GM12878 (cell line): ENCODE measurements around the gene ATIC. TPM values are rescaled to one million over a fixed set of nuclear protein-coding genes. Genes with fewer than 3 reads are reported as not detected.

Source experiments
- ATAC-seq: fragments of 200-7000 bp; cut with Tn5 transposase; 3 replicates; pipeline ENCODE4 v1.9.1; 2020; ENCODE audit warnings: mild to moderate bottlenecking, moderate library complexity
- BruUV-seq: library from RNA; stranded (reverse); fragments of 400-500 nt; replicated peaks from 2 replicates; lab custom pipeline; 2021; lab: Mats Ljungman, UMichigan
- CTCF ChIA-PET: fragments of 300-600 bp; sonication (Branson Sonifier 250); formaldehyde crosslinking; extraction: SDS; loops from one replicate; lab custom pipeline; 2021; ENCODE audit warnings: inconsistent platforms; lab: Yijun Ruan, JAX
- POLR2A ChIA-PET: fragments of 350-600 bp; formaldehyde crosslinking; extraction: SDS; loops from one replicate; lab custom pipeline; 2021; ENCODE audit warnings: inconsistent platforms; lab: Charles Lee
- RAD21 ChIA-PET: fragments of 300-600 bp; sonication (Branson Sonifier 250); formaldehyde crosslinking; loops from one replicate; lab custom pipeline; 2023; ENCODE audit warnings: antibody characterized with exemption; ENCODE audit not compliant: unreplicated experiment; lab: Charles Lee
- SMC1A ChIA-PET: fragments of 300-600 bp; sonication (Branson Sonifier 250); formaldehyde crosslinking; loops from one replicate; lab custom pipeline; 2023; ENCODE audit not compliant: unreplicated experiment, uncharacterized antibody; lab: Charles Lee
- DNase-seq: peaks from one replicate; pipeline ENCODE4 v3.0.0-alpha.2; 2011; ENCODE audit warnings: low read depth, low spot score
- FAIRE-seq: peaks from 3 replicates; lab custom pipeline; 2011; peaks lifted over from hg19 to GRCh38; lab: Jason Lieb, UNC
- H2AFZ ChIP-seq: 2 replicates; pipeline ENCODE4 v1.6.0; 2011; ENCODE audit warnings: low read depth, low read length, control low read depth; ENCODE audit not compliant: control insufficient read depth
- H3K27ac ChIP-seq: 2 replicates; pipeline ENCODE4 v1.5.1; 2011; ENCODE audit warnings: control low read depth; ENCODE audit not compliant: control insufficient read depth, insufficient read depth
- H3K27me3 ChIP-seq, 2 experiments: replicated peaks in 1 of 2; 2 replicates each; pipeline versions ENCODE4 v1.6.0 to v1.6.1; 2011; ENCODE audit warnings: low read length in 1 of 2; ENCODE audit not compliant: control insufficient read depth in 2 of 2, insufficient read depth in 2 of 2
- H3K36me3 ChIP-seq, 2 experiments: 2 replicates each; pipeline ENCODE4 v1.5.1; 2011; ENCODE audit warnings: low read length in 1 of 2; ENCODE audit not compliant: control insufficient read depth in 2 of 2, insufficient read depth in 2 of 2
- H3K4me1 ChIP-seq: 2 replicates; pipeline ENCODE4 v1.6.1; 2011; ENCODE audit warnings: mild to moderate bottlenecking, low read length, moderate library complexity, mixed read lengths; ENCODE audit not compliant: control insufficient read depth, insufficient read depth
- H3K4me2 ChIP-seq: 2 replicates; pipeline ENCODE4 v1.6.0; 2011; ENCODE audit warnings: control low read depth; ENCODE audit not compliant: control insufficient read depth, insufficient read depth
- H3K4me3 ChIP-seq: fragments of 200-600 bp; sonication (generic); 2 replicates; pipeline ENCODE4 v1.5.1; 2016
- H3K79me2 ChIP-seq: 2 replicates; pipeline ENCODE4 v1.6.0; 2011; ENCODE audit warnings: low read length; ENCODE audit not compliant: control insufficient read depth, insufficient read depth
- H3K9ac ChIP-seq: 2 replicates; pipeline ENCODE4 v1.8.0; 2011; ENCODE audit warnings: low read length, control low read depth, mixed read lengths; ENCODE audit not compliant: control insufficient read depth, insufficient read depth
- H3K9me3 ChIP-seq: replicated peaks from 3 replicates; pipeline ENCODE4 v1.5.1; 2011; ENCODE audit warnings: mild to moderate bottlenecking, low read length; ENCODE audit not compliant: control insufficient read depth, insufficient read depth
- H4K20me1 ChIP-seq: 2 replicates; pipeline ENCODE4 v1.6.0; 2011; ENCODE audit not compliant: control insufficient read depth, insufficient read depth
- MEF2B ChIP-seq: fragments of 450-650 bp; IDR thresholded peaks from 2 replicates; pipeline ENCODE4 v1.6.1; 2018; ENCODE audit warnings: mild to moderate bottlenecking, moderate library complexity; ENCODE audit not compliant: partially characterized antibody, poor library complexity, severe bottlenecking
- NR2C1 ChIP-seq: fragments of 450-650 bp; IDR thresholded peaks from 2 replicates; pipeline ENCODE4 v1.6.1; 2017; ENCODE audit warnings: antibody characterized with exemption, mild to moderate bottlenecking, moderate library complexity
- NR2C2 ChIP-seq: IDR thresholded peaks from 2 replicates; pipeline ENCODE4 v1.6.1; 2011; ENCODE audit warnings: borderline replicate concordance, low read depth; ENCODE audit not compliant: control insufficient read depth, insufficient read length
- TARDBP ChIP-seq: IDR thresholded peaks from 2 replicates; pipeline ENCODE4 v1.6.1; 2016; ENCODE audit warnings: borderline replicate concordance
- WGBS: methylation state at CpG from one replicate; pipeline ENCODE4 v1.1.6; 2016; ENCODE audit warnings: low lambda C conversion rate; ENCODE audit not compliant: insufficient replicate concordance, insufficient coverage; ENCODE audit errors: missing lambda C conversion rate; 5-methylcytosine and 5-hydroxymethylcytosine counted together
- in situ Hi-C: fragments of 300-500 bp; cut with MboI; formaldehyde crosslinking; loops from 9 replicates; pipeline ENCODE4 v1.14.3; 2018; ENCODE audit warnings: mixed read lengths
- intact Hi-C: fragments of 100-400 bp; cut with micrococcal nuclease; formaldehyde crosslinking; loops from one replicate; pipeline ENCODE4 v1.14.2; 2022; ENCODE audit not compliant: unreplicated experiment
- polyA plus RNA-seq, 11 experiments: library from polyadenylated mRNA; depleted of rRNA in 4 of 11; unstranded in 6 of 11; stranded (reverse) in 5 of 11; fragments of >200 nt; fragmentation: Nextera tagmentation in 4 of 11; fragmentation: Illumina TruSeq in 1 of 11; extraction: Ambion mirVana in 4 of 11; extraction: Trizol in 1 of 11; gene quantifications; 1 replicate in 1 of 11; 2 replicates in 10 of 11; pipeline versions ENCODE4 v1.2.1 to v1.2.3, GENCODE V29; 2011 to 2016; ENCODE audit warnings: inconsistent platforms in 2 of 11, missing spikeins in 2 of 11, low read depth in 1 of 11
- total RNA-seq, 4 experiments: library from RNA; depleted of rRNA in 3 of 4; stranded (reverse); fragments of >200 nt in 3 of 4; fragmentation: Illumina TruSeq in 1 of 4; extraction: Trizol in 1 of 4; gene quantifications; 2 replicates each; pipeline versions ENCODE4 v1.2.1 to v1.2.3, GENCODE V29; 2013 to 2021
- TF ChIP-seq, protein P1 (sequence below): fragments of 450-650 bp; IDR thresholded peaks from 2 replicates; pipeline ENCODE4 v1.6.1; 2017; ENCODE audit warnings: low read depth, mild to moderate bottlenecking, moderate library complexity
- TF ChIP-seq, protein P2 (sequence below): IDR thresholded peaks from 2 replicates; pipeline ENCODE4 v1.6.1; 2012; ENCODE audit warnings: low read depth, low read length, improper control_type of control experiment
- TF ChIP-seq, protein P3 (sequence below): fragments of 450-650 bp; conservative IDR thresholded peaks from 2 replicates; pipeline ENCODE4 v1.6.1; 2017; ENCODE audit warnings: mild to moderate bottlenecking, moderate library complexity
- TF ChIP-seq, protein P4 (sequence below): IDR thresholded peaks from 2 replicates; pipeline ENCODE4 v1.6.1; 2012; ENCODE audit warnings: low read depth, low read length, improper control_type of control experiment
- TF ChIP-seq, protein P5 (sequence below): IDR thresholded peaks from 2 replicates; pipeline ENCODE4 v1.6.1; 2012; ENCODE audit warnings: improper control_type of control experiment, low read depth, low read length; ENCODE audit not compliant: insufficient replicate concordance

The ATIC gene
- total and polyA plus RNA-seq, 10 of the 15 experiments (the other 5 are each of a cell fraction or from before 2014, with no cell fraction given), result 45.1 to 518 (median 306) TPM

DNA sequence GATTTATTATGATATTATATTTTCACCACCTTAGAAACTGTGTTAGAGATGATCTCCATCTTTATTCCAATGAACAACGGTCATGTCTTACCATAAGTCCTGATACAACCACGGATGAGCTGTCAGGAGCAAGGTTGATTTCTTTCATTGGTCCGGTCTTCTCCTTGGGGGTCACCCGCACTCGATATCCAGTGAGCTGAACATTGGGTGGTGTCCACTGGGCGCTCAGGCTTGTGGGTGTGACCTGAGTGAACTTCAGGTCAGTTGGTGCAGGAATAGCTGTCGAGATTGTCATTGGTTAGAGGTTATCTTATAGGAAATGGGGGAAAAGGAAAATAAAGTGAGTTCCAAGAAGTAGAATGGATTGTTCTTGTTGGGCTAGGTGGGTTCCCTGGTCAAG lies 67.2 kb downstream of the ATIC start:
- ChIA-PET RAD21 (no interaction called here), POLR2A (interaction anchor here (0.9 kb wide), 1 partner anchor 28 kb away, joined by 3 read pairs; no protein-coding TSS in a partner anchor), CTCF (interaction anchor here (0.5 to 0.9 kb wide), 3 partner anchors 23 to 118 kb away, joined by 3 read pairs; no protein-coding TSS in a partner anchor), SMC1A (interaction anchor here (1.1 kb wide), 1 partner anchor 12 kb away, joined by 3 read pairs; no protein-coding TSS in a partner anchor)
- intact Hi-C loops, result no loop called here
- Histone ChIP-seq H3K27me3 (no peaks in the 10 kb centered on the region), H3K36me3 (no peaks in the 10 kb centered on the region; a peak in 1 of 4 replicates), H3K9me3 (no peaks in the 10 kb centered on the region; the same call in 1 of the 3 replicates), H3K27ac (no peak overlapping the region), H3K9ac (no peak overlapping the region), H4K20me1 (no peaks in the 10 kb centered on the region), H3K79me2 (no peaks in the 10 kb centered on the region), H2AFZ (no peak overlapping the region), H3K4me1 (no peaks in the 10 kb centered on the region), H3K4me3 (no peak overlapping the region), H3K4me2 (no peak overlapping the region)
- no peak for DNase-seq
- WGBS, result 96% methylated on average over 7 of the region's 7 CpGs
- ATAC-seq, result no peak
- no TSS peak for BruUV-seq
- TF ChIP-seq, protein P1, sequence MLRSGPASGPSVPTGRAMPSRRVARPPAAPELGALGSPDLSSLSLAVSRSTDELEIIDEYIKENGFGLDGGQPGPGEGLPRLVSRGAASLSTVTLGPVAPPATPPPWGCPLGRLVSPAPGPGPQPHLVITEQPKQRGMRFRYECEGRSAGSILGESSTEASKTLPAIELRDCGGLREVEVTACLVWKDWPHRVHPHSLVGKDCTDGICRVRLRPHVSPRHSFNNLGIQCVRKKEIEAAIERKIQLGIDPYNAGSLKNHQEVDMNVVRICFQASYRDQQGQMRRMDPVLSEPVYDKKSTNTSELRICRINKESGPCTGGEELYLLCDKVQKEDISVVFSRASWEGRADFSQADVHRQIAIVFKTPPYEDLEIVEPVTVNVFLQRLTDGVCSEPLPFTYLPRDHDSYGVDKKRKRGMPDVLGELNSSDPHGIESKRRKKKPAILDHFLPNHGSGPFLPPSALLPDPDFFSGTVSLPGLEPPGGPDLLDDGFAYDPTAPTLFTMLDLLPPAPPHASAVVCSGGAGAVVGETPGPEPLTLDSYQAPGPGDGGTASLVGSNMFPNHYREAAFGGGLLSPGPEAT, result no peak
- TF ChIP-seq, protein P2, sequence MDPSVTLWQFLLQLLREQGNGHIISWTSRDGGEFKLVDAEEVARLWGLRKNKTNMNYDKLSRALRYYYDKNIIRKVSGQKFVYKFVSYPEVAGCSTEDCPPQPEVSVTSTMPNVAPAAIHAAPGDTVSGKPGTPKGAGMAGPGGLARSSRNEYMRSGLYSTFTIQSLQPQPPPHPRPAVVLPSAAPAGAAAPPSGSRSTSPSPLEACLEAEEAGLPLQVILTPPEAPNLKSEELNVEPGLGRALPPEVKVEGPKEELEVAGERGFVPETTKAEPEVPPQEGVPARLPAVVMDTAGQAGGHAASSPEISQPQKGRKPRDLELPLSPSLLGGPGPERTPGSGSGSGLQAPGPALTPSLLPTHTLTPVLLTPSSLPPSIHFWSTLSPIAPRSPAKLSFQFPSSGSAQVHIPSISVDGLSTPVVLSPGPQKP, result no peak
- TF ChIP-seq NR2C2 (no peak), NR2C1 (no peak), MEF2B (no peak), TARDBP (no peak)
- TF ChIP-seq, protein P3, sequence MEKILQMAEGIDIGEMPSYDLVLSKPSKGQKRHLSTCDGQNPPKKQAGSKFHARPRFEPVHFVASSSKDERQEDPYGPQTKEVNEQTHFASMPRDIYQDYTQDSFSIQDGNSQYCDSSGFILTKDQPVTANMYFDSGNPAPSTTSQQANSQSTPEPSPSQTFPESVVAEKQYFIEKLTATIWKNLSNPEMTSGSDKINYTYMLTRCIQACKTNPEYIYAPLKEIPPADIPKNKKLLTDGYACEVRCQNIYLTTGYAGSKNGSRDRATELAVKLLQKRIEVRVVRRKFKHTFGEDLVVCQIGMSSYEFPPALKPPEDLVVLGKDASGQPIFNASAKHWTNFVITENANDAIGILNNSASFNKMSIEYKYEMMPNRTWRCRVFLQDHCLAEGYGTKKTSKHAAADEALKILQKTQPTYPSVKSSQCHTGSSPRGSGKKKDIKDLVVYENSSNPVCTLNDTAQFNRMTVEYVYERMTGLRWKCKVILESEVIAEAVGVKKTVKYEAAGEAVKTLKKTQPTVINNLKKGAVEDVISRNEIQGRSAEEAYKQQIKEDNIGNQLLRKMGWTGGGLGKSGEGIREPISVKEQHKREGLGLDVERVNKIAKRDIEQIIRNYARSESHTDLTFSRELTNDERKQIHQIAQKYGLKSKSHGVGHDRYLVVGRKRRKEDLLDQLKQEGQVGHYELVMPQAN, result no peak
- TF ChIP-seq, protein P4, sequence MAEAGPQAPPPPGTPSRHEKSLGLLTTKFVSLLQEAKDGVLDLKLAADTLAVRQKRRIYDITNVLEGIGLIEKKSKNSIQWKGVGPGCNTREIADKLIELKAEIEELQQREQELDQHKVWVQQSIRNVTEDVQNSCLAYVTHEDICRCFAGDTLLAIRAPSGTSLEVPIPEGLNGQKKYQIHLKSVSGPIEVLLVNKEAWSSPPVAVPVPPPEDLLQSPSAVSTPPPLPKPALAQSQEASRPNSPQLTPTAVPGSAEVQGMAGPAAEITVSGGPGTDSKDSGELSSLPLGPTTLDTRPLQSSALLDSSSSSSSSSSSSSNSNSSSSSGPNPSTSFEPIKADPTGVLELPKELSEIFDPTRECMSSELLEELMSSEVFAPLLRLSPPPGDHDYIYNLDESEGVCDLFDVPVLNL, result no peak
- TF ChIP-seq, protein P5, sequence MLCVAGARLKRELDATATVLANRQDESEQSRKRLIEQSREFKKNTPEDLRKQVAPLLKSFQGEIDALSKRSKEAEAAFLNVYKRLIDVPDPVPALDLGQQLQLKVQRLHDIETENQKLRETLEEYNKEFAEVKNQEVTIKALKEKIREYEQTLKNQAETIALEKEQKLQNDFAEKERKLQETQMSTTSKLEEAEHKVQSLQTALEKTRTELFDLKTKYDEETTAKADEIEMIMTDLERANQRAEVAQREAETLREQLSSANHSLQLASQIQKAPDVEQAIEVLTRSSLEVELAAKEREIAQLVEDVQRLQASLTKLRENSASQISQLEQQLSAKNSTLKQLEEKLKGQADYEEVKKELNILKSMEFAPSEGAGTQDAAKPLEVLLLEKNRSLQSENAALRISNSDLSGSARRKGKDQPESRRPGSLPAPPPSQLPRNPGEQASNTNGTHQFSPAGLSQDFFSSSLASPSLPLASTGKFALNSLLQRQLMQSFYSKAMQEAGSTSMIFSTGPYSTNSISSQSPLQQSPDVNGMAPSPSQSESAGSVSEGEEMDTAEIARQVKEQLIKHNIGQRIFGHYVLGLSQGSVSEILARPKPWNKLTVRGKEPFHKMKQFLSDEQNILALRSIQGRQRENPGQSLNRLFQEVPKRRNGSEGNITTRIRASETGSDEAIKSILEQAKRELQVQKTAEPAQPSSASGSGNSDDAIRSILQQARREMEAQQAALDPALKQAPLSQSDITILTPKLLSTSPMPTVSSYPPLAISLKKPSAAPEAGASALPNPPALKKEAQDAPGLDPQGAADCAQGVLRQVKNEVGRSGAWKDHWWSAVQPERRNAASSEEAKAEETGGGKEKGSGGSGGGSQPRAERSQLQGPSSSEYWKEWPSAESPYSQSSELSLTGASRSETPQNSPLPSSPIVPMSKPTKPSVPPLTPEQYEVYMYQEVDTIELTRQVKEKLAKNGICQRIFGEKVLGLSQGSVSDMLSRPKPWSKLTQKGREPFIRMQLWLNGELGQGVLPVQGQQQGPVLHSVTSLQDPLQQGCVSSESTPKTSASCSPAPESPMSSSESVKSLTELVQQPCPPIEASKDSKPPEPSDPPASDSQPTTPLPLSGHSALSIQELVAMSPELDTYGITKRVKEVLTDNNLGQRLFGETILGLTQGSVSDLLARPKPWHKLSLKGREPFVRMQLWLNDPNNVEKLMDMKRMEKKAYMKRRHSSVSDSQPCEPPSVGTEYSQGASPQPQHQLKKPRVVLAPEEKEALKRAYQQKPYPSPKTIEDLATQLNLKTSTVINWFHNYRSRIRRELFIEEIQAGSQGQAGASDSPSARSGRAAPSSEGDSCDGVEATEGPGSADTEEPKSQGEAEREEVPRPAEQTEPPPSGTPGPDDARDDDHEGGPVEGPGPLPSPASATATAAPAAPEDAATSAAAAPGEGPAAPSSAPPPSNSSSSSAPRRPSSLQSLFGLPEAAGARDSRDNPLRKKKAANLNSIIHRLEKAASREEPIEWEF, result no peak
- in situ Hi-C loops, result no loop called here
- FAIRE-seq, result no peak
